Esophagus muscularis mucosa (tissue), 4 donors: Measurements from ENCODE around the gene ANO10. TPM values are rescaled to one million over a fixed set of nuclear protein-coding genes. Genes with fewer than 3 reads are reported as not detected.

Experiments
- DNase-seq: peaks from one replicate; pipeline ENCODE4 v3.0.0-alpha.2; 2017; ENCODE audit errors: extremely low spot score
- H3K27ac ChIP-seq, 4 donors: fragments of 200-600 bp; sonication (generic); replicated peaks in 1 of 4; 1 replicate in 3 of 4; 2 replicates in 1 of 4; pipeline ENCODE4 v1.5.1; 2016 to 2019; ENCODE audit warnings: mild to moderate bottlenecking in 1 of 4
- H3K27me3 ChIP-seq, 4 donors: fragments of 200-600 bp; sonication (generic); one replicate each; pipeline versions ENCODE4 v1.5.1 to v1.6.0; 2016 to 2019
- H3K36me3 ChIP-seq, 4 donors: fragments of 200-600 bp; sonication (generic); one replicate each; pipeline ENCODE4 v1.5.1; 2016 to 2019
- H3K4me1 ChIP-seq, 4 donors: fragments of 200-600 bp; sonication (generic); one replicate each; pipeline ENCODE4 v1.5.1; 2016 to 2019
- H3K4me3 ChIP-seq, 4 donors: fragments of 200-600 bp; sonication (generic); 1 replicate in 2 of 4; 2 replicates in 2 of 4; pipeline ENCODE4 v1.5.1; 2016 to 2019; ENCODE audit warnings: mild to moderate bottlenecking in 4 of 4, moderate library complexity in 1 of 4
- H3K9me3 ChIP-seq, 4 donors: fragments of 200-600 bp; sonication (generic); 1 replicate in 3 of 4; 2 replicates in 1 of 4; pipeline ENCODE4 v1.5.1; 2016 to 2019
- EP300 ChIP-seq: sonication (generic); formaldehyde crosslinking; IDR thresholded peaks from one replicate; pipeline ENCODE4 v1.6.1; 2017; ENCODE audit warnings: antibody characterized with exemption
- POLR2A ChIP-seq: fragments of 450-650 bp; IDR thresholded peaks from one replicate; pipeline ENCODE4 v1.6.1; 2017; ENCODE audit warnings: antibody characterized with exemption, moderate library complexity, mild to moderate bottlenecking, low read depth
- POLR2AphosphoS5 ChIP-seq, 2 donors: sonication (generic); formaldehyde crosslinking; IDR thresholded peaks; one replicate each; pipeline ENCODE4 v1.6.1; 2017; ENCODE audit warnings: antibody characterized with exemption in 2 of 2
- WGBS: methylation state at CpG from one replicate; pipeline ENCODE4 v1.1.5; 2018; 5-methylcytosine and 5-hydroxymethylcytosine counted together
- intact Hi-C: fragments of 100-400 bp; cut with DNase I; formaldehyde crosslinking; loops from one replicate; pipeline ENCODE4 v1.15.1; 2023
- total RNA-seq, 4 donors: library from RNA; depleted of rRNA; stranded (reverse); fragments of >200 nt; gene quantifications; one replicate each; pipeline versions ENCODE4 v1.1.0 to v1.2.1, GENCODE V29; 2016
- TF ChIP-seq, protein P1 (sequence below), 3 experiments: fragments of 200-600 bp in 2 of 3; fragments of 450-650 bp in 1 of 3; sonication (generic) in 2 of 3; IDR thresholded peaks; one replicate each; pipeline ENCODE4 v1.5.1; 2017 to 2019; ENCODE audit warnings: antibody characterized with exemption in 3 of 3, mild to moderate bottlenecking in 2 of 3, moderate library complexity in 1 of 3

The ANO10 gene
- total RNA-seq, 4 donors from 2014 or later, result 19.2 to 26.2 (median 24.0) TPM

DNA sequence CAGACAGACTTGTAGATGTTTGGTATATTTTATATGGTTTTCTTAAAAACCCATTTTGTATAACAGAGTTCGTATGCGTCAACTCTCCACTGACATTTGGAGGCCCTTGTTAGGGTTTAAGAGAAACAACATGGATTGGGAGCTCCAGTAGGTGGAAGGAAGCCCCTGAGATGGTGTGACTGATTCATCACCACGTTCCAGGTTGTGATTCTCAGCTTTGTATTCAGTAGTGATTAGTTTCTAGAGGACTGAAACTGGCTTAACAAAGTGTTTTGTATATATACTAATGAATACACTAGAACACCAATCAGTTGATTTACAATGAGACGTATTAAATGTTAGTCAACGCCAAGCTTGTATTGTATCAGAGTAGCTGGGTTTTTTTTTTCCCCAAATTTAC lies 301.5 kb downstream of the ANO10 start:
- H3K4me1 ChIP-seq, result peaks cover 60 to 68% (median 67%) of the 10 kb centered on the region in 4 donors
- TF ChIP-seq, protein P1, sequence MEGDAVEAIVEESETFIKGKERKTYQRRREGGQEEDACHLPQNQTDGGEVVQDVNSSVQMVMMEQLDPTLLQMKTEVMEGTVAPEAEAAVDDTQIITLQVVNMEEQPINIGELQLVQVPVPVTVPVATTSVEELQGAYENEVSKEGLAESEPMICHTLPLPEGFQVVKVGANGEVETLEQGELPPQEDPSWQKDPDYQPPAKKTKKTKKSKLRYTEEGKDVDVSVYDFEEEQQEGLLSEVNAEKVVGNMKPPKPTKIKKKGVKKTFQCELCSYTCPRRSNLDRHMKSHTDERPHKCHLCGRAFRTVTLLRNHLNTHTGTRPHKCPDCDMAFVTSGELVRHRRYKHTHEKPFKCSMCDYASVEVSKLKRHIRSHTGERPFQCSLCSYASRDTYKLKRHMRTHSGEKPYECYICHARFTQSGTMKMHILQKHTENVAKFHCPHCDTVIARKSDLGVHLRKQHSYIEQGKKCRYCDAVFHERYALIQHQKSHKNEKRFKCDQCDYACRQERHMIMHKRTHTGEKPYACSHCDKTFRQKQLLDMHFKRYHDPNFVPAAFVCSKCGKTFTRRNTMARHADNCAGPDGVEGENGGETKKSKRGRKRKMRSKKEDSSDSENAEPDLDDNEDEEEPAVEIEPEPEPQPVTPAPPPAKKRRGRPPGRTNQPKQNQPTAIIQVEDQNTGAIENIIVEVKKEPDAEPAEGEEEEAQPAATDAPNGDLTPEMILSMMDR (IDR thresholded peaks at IDR 0.05), result no peak
- TF ChIP-seq EP300, result no peak
- TF ChIP-seq POLR2AphosphoS5 (IDR thresholded peaks at IDR 0.05), result no peak
- no peak for TF ChIP-seq POLR2A

DNA sequence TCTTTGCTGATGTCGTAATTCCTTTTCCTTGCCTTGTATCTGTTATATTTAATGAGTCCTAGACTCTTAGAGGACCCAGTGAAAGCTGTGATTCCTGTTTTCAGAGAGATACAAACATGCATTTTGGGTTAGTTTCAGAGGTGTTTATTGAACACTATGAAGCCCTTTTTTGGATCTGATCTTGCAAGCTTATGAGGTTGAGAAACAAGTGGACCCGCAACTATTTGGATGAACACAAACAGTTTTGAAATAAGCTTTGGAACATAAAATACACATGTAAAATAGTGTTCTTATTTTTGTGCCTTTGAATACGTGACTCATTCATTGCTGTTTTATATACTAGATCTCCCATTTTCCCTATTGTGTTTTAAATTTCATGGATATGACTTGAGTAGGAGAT lies 302.0 kb downstream of the ANO10 start:
- TF ChIP-seq, protein P1 (IDR thresholded peaks at IDR 0.05), result no peak
- TF ChIP-seq POLR2AphosphoS5 (IDR thresholded peaks at IDR 0.05) (no peak), POLR2A (no peak), EP300 (no peak)
- H3K9me3 ChIP-seq, result no peaks in the 10 kb centered on the region
- H3K27ac ChIP-seq, result no peak overlapping the region
- peaks cover 60 to 68% (median 66%) of the 10 kb centered on the region in 4 donors for H3K4me1 ChIP-seq
- WGBS, result 87% methylated on average over 3 of the region's 3 CpGs
- peaks cover 0 to 5% (median 0%) of the 10 kb centered on the region in 4 donors for H3K36me3 ChIP-seq
- intact Hi-C loops, result no loop called here
- no peak overlapping the region for H3K4me3 ChIP-seq
- no peak for DNase-seq
- no peaks in the 10 kb centered on the region for H3K27me3 ChIP-seq

More for the DNA sequence above, 301.5 kb downstream of the ANO10 start:
- 87% methylated on average over 5 of the region's 5 CpGs for WGBS
- H3K4me3 ChIP-seq, result no peak overlapping the region
- H3K27me3 ChIP-seq, result no peaks in the 10 kb centered on the region
- DNase-seq, result no peak
- no peaks in the 10 kb centered on the region for H3K9me3 ChIP-seq
- H3K36me3 ChIP-seq, result peaks cover 0 to 5% (median 0%) of the 10 kb centered on the region in 4 donors
- H3K27ac ChIP-seq, result no peak overlapping the region
- intact Hi-C loops, result no loop called here

DNA sequence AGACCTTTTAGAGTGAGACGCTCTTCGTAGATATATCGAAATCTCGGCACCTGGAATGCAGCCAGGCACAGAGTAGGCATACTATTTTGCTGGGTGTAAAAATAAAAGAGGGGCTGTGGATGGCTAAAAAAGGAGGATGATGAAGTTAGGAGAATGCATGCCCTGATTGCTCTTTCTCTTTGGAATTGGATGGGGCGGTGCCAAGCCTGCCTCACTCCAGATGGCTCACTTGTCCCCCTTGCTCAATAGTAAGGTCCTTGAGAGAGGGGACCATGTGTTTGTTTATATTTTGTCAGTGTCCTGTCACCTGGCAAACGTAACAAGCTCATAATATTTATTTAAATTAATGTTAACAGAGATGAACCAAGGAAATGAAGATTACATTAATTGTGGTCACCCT lies 302.4 kb downstream of the ANO10 start:
- 87% methylated on average over 6 of the region's 6 CpGs for WGBS
- no peaks in the 10 kb centered on the region for H3K27me3 ChIP-seq
- peaks cover 59 to 67% (median 63%) of the 10 kb centered on the region in 4 donors for H3K4me1 ChIP-seq
- no peak overlapping the region for H3K27ac ChIP-seq
- no peaks in the 10 kb centered on the region for H3K9me3 ChIP-seq
- H3K4me3 ChIP-seq, result no peak overlapping the region
- TF ChIP-seq, protein P1 (IDR thresholded peaks at IDR 0.05), result no peak
- TF ChIP-seq POLR2AphosphoS5 (IDR thresholded peaks at IDR 0.05) (no peak), EP300 (no peak), POLR2A (no peak)
- intact Hi-C loops, result no loop called here
- DNase-seq, result no peak
- peaks cover 0 to 5% (median 0%) of the 10 kb centered on the region in 4 donors for H3K36me3 ChIP-seq

DNA sequence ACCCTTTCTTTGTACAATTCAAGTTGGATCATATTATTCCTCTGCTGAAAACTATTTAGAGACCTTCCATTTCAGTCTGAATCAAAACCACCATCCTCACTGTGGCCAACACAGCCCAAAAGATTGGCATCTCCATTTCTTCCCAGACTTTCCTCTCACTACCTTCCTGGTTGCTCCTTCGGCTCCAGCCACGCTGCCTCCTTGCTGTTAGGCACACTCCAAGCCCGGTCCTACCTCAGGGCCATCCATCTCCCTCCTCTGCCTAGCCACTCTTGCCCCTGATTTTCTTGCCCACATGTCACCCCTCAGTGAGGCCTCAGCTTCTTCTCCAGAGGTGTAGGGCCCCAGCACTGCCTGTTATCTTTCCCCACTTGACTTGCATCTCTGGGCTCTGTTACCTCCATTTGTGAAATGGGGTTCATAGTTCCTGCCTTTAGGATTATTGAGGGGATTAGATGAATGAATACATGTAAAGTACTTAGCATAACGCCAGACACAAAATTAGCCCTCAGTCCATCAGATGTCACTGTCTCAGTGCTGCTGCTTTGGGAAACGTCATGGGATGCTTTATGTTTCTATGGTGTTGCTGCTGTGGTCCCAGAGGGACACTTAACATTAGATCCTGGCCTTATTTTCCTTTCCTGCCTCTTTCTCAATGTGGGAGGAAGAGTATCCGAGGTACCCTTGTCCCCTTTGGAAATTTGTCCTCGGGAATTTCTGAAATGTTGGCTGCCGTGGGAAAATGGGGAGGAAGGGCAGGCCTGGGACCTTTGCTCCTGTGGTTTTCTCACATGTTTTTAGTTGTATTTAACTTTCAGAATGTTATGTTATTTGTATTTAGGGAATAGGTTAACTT lies 304.1 kb downstream of the ANO10 start:
- no peak for DNase-seq
- TF ChIP-seq, protein P1 (IDR thresholded peaks at IDR 0.05), result no peak
- TF ChIP-seq EP300 (no peak), POLR2AphosphoS5 (IDR thresholded peaks at IDR 0.05) (no peak)

More for the DNA sequence above, 304.1 kb downstream of the ANO10 start:
- intact Hi-C loops, result no loop called here
- H3K9me3 ChIP-seq, result no peaks in the 10 kb centered on the region
- H3K36me3 ChIP-seq, result peaks cover 0 to 5% (median 0%) of the 10 kb centered on the region in 4 donors
- H3K4me1 ChIP-seq, result peaks cover 50 to 62% (median 60%) of the 10 kb centered on the region in 4 donors
- WGBS, result 65% methylated on average over 8 of the region's 8 CpGs
- no peaks in the 10 kb centered on the region for H3K27me3 ChIP-seq
- H3K4me3 ChIP-seq, result no peak overlapping the region
- H3K27ac ChIP-seq, result peak overlapping the region; percentile 19 to 54 (median 39)
